IPS-18c (cell line): ENCODE results near the gene THSD1.
"Not testable (repeated sequence)": the region's sequence is repeated elsewhere in the genome, so short reads cannot be mapped to it uniquely, and the experiment has no call there.

ENCODE experiments used
- H3K4me3 ChIP-seq: 2 replicates; pipeline ENCODE4 v1.7.0; 2013; ENCODE audit warnings: low read depth, mild to moderate bottlenecking, low read length, moderate library complexity; ENCODE audit not compliant: insufficient read depth
- H3K9me3 ChIP-seq: one replicate; pipeline ENCODE4 v1.6.1; 2013; ENCODE audit warnings: mild to moderate bottlenecking, low read length, moderate library complexity; ENCODE audit not compliant: control insufficient read depth, insufficient read depth

THSD1 gene

DNA sequence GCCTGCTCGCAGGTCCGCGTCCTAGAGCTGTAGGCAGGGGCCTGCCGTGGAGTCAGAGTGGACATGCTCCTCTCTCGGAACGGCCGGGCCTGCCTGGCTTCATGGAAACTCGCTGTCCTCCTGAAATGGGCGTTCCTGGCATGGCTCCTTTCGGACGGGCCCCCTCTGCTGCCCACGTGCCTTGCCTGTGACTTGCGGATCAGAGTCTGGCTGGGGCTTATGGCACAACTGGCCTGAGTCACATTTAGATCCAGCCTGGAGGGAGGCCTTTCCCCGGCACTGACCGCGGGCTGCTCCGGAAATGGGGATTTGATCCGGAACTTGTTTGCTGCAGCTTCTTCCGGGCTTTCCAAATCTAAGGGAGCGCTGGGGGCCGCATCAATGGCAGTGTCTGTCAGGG lies 28.1 kb downstream of the THSD1 start:
- H3K4me3 ChIP-seq = no peak overlapping the region
- peaks cover 2% of the 10 kb centered on the region for H3K9me3 ChIP-seq

DNA sequence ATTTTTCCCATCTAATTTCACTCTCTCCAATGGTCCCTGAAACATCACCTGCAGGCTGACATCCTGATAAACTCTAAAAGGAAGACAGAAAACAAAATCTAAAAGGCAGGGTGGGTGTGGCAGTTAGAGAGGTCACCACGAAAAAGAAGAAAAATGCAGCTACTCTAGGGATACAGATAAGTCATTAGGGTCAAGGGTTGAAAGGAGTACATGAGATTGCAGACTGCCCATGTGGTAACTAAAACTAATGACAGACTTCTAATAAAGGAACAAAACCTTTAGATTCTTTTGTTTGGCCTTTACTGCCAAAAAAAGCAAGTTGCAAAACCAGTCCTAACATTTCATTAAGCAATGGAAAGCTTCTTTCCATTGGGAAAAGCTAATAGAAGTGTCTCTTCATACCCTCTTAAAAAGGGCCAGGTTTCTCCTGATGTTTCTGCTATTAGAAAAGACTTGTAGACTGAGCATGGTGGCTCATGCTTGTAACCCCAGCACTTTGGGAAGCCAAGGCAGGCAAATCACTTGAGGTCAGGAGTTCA lies 31.0 kb downstream of the THSD1 start:
- Histone ChIP-seq H3K9me3 (no peaks in the 10 kb centered on the region), H3K4me3 (no peak overlapping the region)

DNA sequence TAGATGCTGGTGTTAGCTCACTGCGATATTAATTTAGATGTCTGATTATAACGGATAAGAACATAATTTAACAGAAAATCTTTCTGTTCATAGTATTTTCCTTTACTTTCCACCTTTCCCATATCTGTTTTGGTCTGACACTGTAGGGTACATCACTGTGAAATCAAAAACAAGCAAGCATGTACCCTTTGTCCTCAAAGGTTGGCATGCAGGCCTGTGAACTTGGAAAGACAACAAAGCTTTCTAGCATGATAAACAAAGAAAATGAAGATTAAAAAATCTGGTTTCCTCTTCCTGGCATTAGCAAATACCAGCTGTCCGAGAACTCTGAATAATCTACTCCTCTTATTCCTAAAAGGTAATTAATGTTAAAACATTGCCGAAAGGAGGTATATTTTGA lies 31.6 kb downstream of the THSD1 start:
- Histone ChIP-seq H3K9me3 (no peaks in the 10 kb centered on the region), H3K4me3 (no peak overlapping the region)

DNA sequence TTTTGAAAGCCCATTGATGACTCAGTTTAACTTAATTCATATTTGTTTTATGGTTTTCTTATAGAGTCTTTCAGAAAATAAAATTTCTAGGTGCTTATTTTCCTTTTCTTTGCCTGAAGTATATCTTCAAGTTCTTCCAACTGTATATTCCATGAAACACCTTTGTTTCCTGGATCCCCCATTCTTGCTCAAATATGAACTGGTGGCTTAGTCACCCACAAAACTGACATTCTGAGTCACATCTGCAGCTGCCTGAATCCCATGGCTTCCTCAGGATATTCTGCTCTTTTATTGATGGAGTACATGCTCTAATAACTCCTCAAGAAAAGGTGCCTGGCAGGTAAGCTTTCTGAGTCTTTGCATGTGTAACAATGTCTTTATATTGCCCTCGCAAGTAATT lies 32.7 kb downstream of the THSD1 start:
- not testable (repeated sequence) for H3K4me3 ChIP-seq, H3K9me3 ChIP-seq

DNA sequence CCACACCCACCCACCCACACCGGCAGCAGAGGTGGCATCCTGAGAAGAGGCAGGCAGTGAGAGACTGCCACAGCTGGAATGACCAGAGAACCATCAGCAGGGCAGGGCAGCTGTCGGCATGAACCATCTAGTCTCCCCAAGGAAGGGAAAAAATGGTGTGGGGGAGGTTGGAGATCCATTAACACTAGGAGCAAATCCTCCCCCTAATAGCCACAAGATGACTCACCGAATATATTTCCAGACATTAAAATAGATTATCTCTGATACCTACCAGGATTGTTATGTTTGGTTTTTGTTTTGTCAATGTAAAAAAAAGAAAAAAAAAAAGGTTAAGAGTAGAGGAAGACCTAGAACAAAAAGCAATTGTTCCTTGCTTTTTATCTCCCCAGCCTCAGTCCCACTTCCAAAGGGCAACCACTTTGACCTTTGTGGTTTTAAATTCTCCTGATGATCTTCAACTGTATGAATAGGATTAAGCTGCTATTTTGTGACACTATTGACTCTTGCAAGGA lies 34.2 kb downstream of the THSD1 start:
- no peak overlapping the region for H3K4me3 ChIP-seq
- H3K9me3 ChIP-seq = no peaks in the 10 kb centered on the region

DNA sequence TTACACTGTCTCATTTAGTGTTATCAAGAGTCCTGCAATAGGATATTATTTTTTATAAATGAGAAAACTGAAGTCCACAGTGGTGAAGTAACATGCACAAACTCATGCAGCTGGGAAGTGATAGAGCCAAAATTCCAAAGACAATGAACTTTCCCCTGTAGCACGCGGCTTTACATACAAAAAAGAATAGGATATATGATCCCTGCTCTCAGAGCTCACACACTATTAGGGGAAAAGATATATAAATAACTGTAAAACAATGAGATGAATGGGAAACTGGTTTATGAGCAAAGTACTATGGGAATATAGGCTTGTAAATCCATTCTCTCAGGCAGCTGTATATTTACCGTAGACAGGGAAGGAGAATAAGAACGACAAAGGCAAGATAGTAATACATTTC lies 39.7 kb downstream of the THSD1 start:
- H3K4me3 ChIP-seq = no peak overlapping the region
- H3K9me3 ChIP-seq = no peaks in the 10 kb centered on the region

DNA sequence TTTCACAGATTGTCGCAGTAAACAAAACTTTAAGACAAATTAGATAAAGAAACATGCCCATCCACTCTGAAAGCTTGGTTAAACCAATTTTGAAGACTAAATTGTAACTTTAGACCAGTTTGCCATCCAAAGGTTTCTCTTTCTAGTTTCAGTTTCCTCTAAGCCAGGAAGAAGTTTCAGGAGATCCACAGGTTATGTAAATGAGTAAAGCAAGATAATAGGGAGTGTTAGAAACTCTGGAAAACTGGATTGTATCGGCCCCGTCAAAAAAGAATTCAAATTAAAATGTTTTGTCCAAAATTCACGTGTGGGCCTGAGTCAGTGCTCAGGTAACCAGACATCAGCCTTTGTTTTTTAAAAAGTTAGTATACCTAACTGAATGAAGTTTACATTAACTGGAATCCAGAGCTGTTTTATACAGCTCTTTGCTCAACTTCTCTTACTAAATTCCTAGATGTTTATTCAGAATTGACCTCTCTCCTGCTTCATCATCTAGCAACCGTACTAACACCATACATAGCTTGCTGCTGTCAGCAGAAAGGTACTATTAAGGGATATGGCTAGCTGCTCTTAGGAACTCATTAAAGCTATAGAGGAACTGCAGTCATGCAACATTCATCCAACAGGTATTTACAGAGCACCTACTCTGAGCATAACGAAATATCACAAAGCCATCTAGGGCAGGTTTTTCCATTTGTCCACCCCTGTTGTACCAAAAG lies 43.6 kb downstream of the THSD1 start:
- H3K4me3 ChIP-seq, H3K9me3 ChIP-seq: not testable (repeated sequence)

DNA sequence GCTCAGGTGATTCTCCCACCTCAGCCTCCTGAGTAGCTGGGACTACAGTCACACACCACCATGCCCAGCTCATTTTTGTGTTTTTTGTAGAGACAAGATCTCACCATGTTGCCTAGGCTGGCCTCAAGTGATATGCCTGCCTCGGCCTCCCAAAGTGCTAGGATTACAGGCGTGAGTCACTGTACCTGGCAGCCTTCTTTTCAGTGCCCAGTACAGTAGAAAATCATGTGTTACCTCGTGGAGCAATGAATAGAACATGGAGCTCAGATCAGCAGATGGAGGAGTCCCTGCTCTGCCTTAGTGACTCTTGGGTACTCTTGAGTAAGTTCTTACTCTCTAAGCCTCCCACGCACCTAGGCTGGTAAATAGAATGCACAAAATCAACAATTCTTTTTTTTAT lies 44.7 kb downstream of the THSD1 start:
- no peak overlapping the region for H3K4me3 ChIP-seq

DNA sequence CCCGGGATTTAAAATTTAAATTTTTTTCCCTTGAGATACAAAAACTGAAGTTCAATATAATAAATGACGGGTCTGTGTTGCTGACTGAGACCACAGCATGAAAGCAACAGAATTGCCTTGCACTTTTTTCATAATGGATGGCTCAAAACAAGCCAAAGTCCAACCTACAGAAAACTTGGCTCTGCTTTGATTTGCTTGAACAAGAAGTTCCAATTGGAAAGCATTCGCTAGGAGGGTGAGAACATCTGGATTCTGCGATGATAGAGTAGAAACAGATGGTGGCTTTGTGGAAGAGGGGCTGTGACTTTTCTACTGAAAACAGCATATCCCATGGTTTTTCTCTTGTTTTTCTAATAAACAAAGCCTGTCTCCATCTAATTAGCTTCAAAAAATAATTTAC lies 46.4 kb downstream of the THSD1 start:
- H3K9me3 ChIP-seq = no peaks in the 10 kb centered on the region
- H3K4me3 ChIP-seq = no peak overlapping the region

More for the DNA sequence above, 44.7 kb downstream of the THSD1 start:
- H3K9me3 ChIP-seq = no peaks in the 10 kb centered on the region

DNA sequence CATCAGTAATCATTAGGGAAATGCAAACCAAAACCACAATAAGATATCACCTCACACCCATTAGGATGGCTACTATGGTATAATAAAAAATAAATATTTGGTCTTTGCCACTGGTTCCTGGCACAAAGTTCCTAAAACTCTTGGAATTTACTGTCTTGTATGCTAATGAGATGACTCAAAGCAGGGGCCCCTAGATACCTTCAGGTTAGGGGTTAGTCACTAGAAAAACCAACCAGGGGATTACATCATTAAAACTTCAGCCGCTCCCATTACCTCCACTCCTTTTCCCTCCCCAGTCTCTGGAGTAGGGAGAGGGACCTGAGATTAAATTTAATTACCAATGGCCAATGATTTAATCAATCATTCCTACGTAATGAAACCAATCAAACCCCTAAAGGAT lies 49.6 kb downstream of the THSD1 start:
- Histone ChIP-seq H3K9me3 (no peaks in the 10 kb centered on the region), H3K4me3 (no peak overlapping the region)

DNA sequence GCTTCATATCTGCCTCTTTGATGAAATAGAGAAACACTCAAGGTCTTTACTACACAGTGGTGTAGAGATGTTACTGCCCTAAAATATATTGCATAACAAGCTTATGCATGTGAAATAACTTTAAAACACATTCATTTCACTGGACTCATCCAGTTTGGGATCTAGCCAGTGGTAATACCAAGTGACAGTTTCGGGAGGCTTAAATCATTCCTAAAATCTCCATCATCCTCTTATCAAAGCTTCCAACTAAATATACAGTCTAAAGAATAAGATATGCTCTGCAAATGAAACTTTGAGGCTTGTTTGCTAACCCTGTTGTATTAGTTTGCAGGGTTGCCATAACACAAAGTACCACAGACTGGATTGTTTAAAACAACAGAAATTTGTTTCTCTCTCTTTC lies 52.8 kb downstream of the THSD1 start:
- H3K4me3 ChIP-seq = no peak overlapping the region
- H3K9me3 ChIP-seq = no peaks in the 10 kb centered on the region

DNA sequence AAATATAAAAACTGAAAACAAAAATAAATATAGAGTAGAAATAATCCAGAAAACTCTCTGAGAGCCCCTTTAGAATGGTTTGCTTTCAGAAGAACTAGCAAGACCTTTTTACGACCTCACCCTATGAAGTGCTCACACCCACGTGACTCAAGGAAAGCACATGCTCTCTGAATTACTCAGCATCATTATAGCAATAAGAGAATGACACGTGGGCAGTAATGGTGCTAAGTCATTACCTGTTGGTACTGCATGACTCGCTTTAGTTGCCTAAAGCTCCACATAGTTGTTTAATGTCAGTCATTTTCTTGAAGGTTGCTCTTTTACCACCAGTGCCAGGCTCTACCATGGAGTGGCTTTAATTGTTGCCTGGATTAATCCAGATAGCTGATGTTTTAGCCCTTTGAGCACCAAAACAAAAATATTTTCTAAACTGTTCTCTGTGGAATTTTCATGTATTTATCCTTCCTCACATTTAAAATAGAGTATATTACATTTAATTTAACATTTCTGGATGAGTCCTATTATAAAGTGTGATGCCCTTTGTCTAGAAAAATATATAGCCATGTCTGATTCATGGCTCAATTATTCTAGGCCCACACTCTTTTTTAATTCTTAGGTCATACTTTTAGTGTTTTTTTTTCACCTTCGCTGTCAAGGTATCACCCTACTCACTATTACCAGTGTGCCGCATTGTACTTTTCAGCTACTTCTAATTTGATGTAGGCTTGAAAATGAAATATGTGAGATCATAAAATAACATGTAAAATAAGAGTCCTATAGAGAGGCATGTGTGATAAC lies 56.8 kb downstream of the THSD1 start:
- no peak overlapping the region for H3K4me3 ChIP-seq

DNA sequence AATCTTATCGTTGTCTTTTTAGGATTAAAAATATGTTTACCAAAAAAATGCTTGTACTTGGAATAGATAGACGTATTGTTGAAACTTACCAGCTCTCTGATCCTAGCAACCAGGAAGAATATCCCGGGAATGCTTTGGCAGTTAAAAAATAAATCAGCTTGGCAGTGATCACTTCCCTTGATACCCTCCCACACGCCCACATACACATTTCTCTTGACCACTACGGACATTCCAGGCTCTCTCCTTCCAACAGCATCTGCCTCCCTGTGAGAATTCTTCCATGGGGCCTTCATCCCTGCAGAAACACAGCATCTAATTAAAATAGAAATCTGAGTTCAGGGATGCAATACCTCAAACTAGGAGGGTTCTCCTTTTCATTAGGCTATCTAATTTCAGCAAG lies 57.9 kb downstream of the THSD1 start:
- Histone ChIP-seq H3K4me3 (no peak overlapping the region), H3K9me3 (no peaks in the 10 kb centered on the region)

More for the DNA sequence above, 56.8 kb downstream of the THSD1 start:
- no peaks in the 10 kb centered on the region for H3K9me3 ChIP-seq

DNA sequence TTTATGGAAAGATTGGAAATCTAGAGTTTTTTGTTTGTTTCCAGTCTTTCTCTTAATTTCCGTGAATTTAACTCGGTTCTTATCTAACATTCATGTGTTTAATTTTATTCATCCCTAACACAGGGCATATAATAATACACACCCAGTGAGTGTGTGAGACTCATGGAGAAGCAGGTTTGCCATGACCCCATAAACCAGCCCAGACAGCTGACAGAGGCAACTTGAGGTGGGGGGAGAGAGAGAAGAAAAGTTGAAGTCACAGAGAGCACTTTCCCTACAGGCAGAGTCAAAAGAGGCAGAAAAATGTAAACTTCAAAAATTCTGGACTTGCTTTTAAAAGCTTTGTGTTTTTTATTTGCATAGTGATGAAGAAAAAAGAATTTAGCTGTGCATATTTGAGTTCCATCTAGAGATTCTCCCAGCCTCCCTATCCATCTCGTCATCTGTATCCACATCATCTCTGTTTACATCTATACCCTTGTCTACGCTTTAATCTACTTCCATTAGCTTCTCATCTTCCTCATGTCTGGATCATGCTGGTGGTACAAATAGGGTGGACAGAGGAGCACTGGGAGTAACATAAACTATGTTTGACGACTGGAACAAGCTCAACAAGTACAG lies 60.2 kb downstream of the THSD1 start:
- H3K9me3 ChIP-seq = no peaks in the 10 kb centered on the region

DNA sequence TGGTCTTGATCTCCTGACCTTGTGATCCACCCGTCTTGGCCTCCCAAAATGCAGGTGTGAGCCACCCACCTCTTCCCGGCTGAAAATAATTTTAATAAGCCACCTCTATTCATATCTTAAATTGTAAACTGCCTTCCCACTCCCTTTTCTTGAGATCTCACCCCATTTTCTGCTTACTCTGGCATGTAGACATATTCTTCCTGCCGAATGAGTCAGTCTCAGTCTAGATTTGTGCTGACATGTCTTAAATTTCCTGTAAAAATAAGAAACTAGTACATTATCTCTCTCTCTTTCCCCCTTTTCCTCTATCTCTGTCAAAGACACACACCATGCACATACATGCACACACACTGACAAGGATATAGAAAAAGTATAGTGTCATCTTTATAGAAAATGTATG lies 60.9 kb downstream of the THSD1 start:
- Histone ChIP-seq H3K4me3 (no peak overlapping the region), H3K9me3 (no peaks in the 10 kb centered on the region)

More for the DNA sequence above, 60.2 kb downstream of the THSD1 start:
- no peak overlapping the region for H3K4me3 ChIP-seq

DNA sequence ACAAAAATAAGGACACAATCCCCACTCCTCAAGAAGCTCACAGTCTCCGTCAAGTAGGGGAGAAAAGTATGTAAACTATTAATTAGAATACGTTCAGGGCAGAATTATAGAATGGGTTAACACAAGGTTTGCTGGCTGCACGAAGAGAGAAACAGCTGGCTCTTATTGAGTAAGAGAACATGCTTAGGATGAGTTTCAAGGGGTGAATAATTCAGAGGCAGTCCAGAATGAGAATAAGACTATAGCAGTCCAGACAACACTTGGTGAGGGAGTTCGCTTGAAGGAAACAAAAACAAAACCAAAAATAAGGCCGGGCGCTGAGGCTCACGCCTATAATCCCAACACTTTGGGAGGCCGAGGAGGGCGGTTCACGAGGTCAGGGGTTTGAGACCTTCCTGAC lies 61.9 kb downstream of the THSD1 start:
- no peaks in the 10 kb centered on the region for H3K9me3 ChIP-seq
- no peak overlapping the region for H3K4me3 ChIP-seq

DNA sequence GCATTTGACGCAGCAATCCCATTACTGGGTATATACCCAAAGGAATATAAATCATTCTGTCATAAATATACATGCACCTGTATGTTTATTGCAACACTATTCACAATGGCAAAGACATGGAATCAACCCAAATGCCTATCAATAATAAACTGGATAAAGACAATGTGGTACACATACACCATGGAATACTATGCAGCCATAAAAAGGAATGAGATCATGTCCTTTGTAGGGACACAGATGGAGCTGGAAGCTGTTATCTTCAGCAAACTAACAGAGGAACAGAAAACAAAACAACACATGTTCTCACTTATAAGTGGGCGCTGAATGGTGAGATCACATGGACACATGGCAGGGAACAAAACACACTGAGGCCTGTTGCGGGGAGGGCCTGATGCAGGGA lies 63.8 kb downstream of the THSD1 start:
- not testable (repeated sequence) for H3K9me3 ChIP-seq, H3K4me3 ChIP-seq
